H9 (cell line): Measurements from ENCODE around the gene SCAP. TPM values are rescaled to one million over a fixed set of nuclear protein-coding genes. Genes with fewer than 3 reads are reported as not detected.

ENCODE experiments used
- DNase-seq: peaks from one replicate; pipeline ENCODE4 v3.0.0-alpha.2; 2017
- H2AFZ ChIP-seq: one replicate; pipeline ENCODE4 v1.6.1; 2013; ENCODE audit warnings: mild to moderate bottlenecking, low read length, control low read depth, moderate library complexity
- H2AK5ac ChIP-seq: 2 replicates; pipeline ENCODE4 v1.6.1; 2013; ENCODE audit warnings: low read length, control low read depth, mixed read lengths; ENCODE audit not compliant: insufficient read length
- H2BK120ac ChIP-seq: one replicate; pipeline ENCODE4 v1.6.1; 2013; ENCODE audit warnings: low read depth, mild to moderate bottlenecking, low read length, control low read depth, inconsistent platforms; ENCODE audit not compliant: poor library complexity, severe bottlenecking
- H2BK12ac ChIP-seq: 2 replicates; pipeline ENCODE4 v1.6.1; 2013; ENCODE audit warnings: low read length, control low read depth, mixed read lengths, low read depth; ENCODE audit not compliant: insufficient read length
- H2BK15ac ChIP-seq: 2 replicates; pipeline ENCODE4 v1.6.1; 2013; ENCODE audit warnings: low read depth, low read length, control low read depth
- H2BK20ac ChIP-seq: one replicate; pipeline ENCODE4 v1.6.1; 2013; ENCODE audit warnings: low read depth, mild to moderate bottlenecking, low read length, control low read depth, inconsistent platforms; ENCODE audit not compliant: poor library complexity, severe bottlenecking
- H2BK5ac ChIP-seq: 2 replicates; pipeline ENCODE4 v1.6.1; 2013; ENCODE audit warnings: low read length, control low read depth, mixed read lengths; ENCODE audit not compliant: insufficient read length
- H3K14ac ChIP-seq: 2 replicates; pipeline ENCODE4 v1.6.1; 2013; ENCODE audit warnings: low read length, control low read depth; ENCODE audit not compliant: insufficient read depth
- H3K18ac ChIP-seq: 2 replicates; pipeline ENCODE4 v1.6.1; 2013; ENCODE audit warnings: low read depth, mild to moderate bottlenecking, mixed read lengths, low read length, control low read depth; ENCODE audit not compliant: insufficient read length
- H3K23ac ChIP-seq: 2 replicates; pipeline ENCODE4 v1.6.1; 2013; ENCODE audit warnings: low read length, control low read depth, mixed read lengths, low read depth; ENCODE audit not compliant: insufficient read length
- H3K23me2 ChIP-seq: 2 replicates; pipeline ENCODE4 v1.6.1; 2013; ENCODE audit warnings: low read depth, mild to moderate bottlenecking, mixed read lengths, low read length, control low read depth; ENCODE audit not compliant: insufficient read length, poor library complexity, severe bottlenecking
- H3K27ac ChIP-seq: 2 replicates; pipeline ENCODE4 v1.5.1; 2013; ENCODE audit warnings: low read length, control low read depth, mixed read lengths, low read depth; ENCODE audit not compliant: insufficient read length
- H3K27me3 ChIP-seq: 2 replicates; pipeline ENCODE4 v1.6.1; 2013; ENCODE audit warnings: low read length, control low read depth, inconsistent platforms; ENCODE audit not compliant: insufficient read depth
- H3K4ac ChIP-seq: 2 replicates; pipeline ENCODE4 v1.6.1; 2013; ENCODE audit warnings: low read depth, mild to moderate bottlenecking, control low read depth, inconsistent platforms, low read length, moderate library complexity
- H3K4me1 ChIP-seq: 2 replicates; pipeline ENCODE4 v1.6.1; 2013; ENCODE audit warnings: low read length, control low read depth, inconsistent platforms; ENCODE audit not compliant: insufficient read depth
- H3K4me2 ChIP-seq: 2 replicates; pipeline ENCODE4 v1.6.1; 2013; ENCODE audit warnings: low read length, control low read depth, mixed read lengths; ENCODE audit not compliant: insufficient read length, insufficient read depth
- H3K56ac ChIP-seq: 2 replicates; pipeline ENCODE4 v1.6.1; 2013; ENCODE audit warnings: low read depth, mild to moderate bottlenecking, mixed read lengths, low read length, control low read depth; ENCODE audit not compliant: insufficient read length
- H3K79me1 ChIP-seq: 2 replicates; pipeline ENCODE4 v1.6.1; 2013; ENCODE audit warnings: low read depth, mild to moderate bottlenecking, moderate library complexity, low read length, control low read depth, inconsistent platforms; ENCODE audit not compliant: insufficient read depth, poor library complexity, severe bottlenecking
- H3K79me2 ChIP-seq: 2 replicates; pipeline ENCODE4 v1.6.1; 2013; ENCODE audit warnings: low read length, control low read depth, inconsistent platforms; ENCODE audit not compliant: insufficient read depth
- H3K9ac ChIP-seq: 2 replicates; pipeline ENCODE4 v1.6.1; 2013; ENCODE audit warnings: low read length, control low read depth, mixed read lengths; ENCODE audit not compliant: insufficient read length; ENCODE audit errors: extremely low read depth
- H3K9me3 ChIP-seq: one replicate; pipeline ENCODE4 v1.6.1; 2013; ENCODE audit warnings: low read depth, low read length, inconsistent platforms; ENCODE audit not compliant: control insufficient read depth
- H3T11ph ChIP-seq: one replicate; pipeline ENCODE4 v1.6.1; 2013; ENCODE audit warnings: mild to moderate bottlenecking, low read length, control low read depth, inconsistent platforms
- H4K20me1 ChIP-seq: one replicate; pipeline ENCODE4 v1.6.1; 2013; ENCODE audit not compliant: control insufficient read depth, insufficient read length, insufficient read depth
- H4K5ac ChIP-seq: 2 replicates; pipeline ENCODE4 v1.6.1; 2013; ENCODE audit warnings: low read depth, mild to moderate bottlenecking, mixed read lengths, low read length, control low read depth; ENCODE audit not compliant: insufficient read length
- H4K8ac ChIP-seq: replicated peaks from 2 replicates; pipeline ENCODE4 v1.6.1; 2013; ENCODE audit warnings: low read length, control low read depth, mixed read lengths, low read depth; ENCODE audit not compliant: insufficient read length
- H4K91ac ChIP-seq: 2 replicates; pipeline ENCODE4 v1.6.1; 2013; ENCODE audit warnings: low read depth, mild to moderate bottlenecking, moderate library complexity, mixed read lengths, low read length, control low read depth; ENCODE audit not compliant: insufficient read length
- H3K27ac Mint-ChIP-seq, 3 experiments: 2 replicates in 2 of 3; 3 replicates in 1 of 3; pipeline ENCODE4 v1.8.0; 2020 to 2021; ENCODE audit warnings: mixed read lengths in 3 of 3, mild to moderate bottlenecking in 1 of 3, moderate library complexity in 1 of 3
- H3K27me3 Mint-ChIP-seq: 2 replicates; pipeline ENCODE4 v1.8.0; 2021; ENCODE audit warnings: low read depth, mild to moderate bottlenecking, moderate library complexity, mixed read lengths
- H3K36me3 Mint-ChIP-seq, 3 experiments: 2 replicates in 2 of 3; 3 replicates in 1 of 3; pipeline ENCODE4 v1.8.0; 2020 to 2021; ENCODE audit warnings: low read depth in 3 of 3, mixed read lengths in 3 of 3; ENCODE audit not compliant: insufficient read depth in 1 of 3
- H3K4me1 Mint-ChIP-seq, 2 experiments: 2 replicates each; pipeline ENCODE4 v1.8.0; 2020; ENCODE audit warnings: mixed read lengths in 2 of 2
- H3K4me3 Mint-ChIP-seq, 2 experiments: 2 replicates in 1 of 2; 3 replicates in 1 of 2; pipeline ENCODE4 v1.8.0; 2020 to 2021; ENCODE audit warnings: mild to moderate bottlenecking in 2 of 2, mixed read lengths in 2 of 2, moderate library complexity in 1 of 2
- H3K9me3 Mint-ChIP-seq, 2 experiments: 2 replicates in 1 of 2; 3 replicates in 1 of 2; pipeline ENCODE4 v1.8.0; 2020; ENCODE audit warnings: mild to moderate bottlenecking in 2 of 2, mixed read lengths in 2 of 2, moderate library complexity in 1 of 2
- CTCF ChIP-seq: fragments of 200-600 bp; sonication (generic); conservative IDR thresholded peaks from 3 replicates; pipeline ENCODE4 v1.8.0; 2021; ENCODE audit warnings: antibody characterized with exemption, mild to moderate bottlenecking
- WGBS: extraction: QIAGEN DNeasy Blood & Tissue Kit; methylation state at CpG from one replicate; pipeline ENCODE4 v1.1.7; 2013; ENCODE audit warnings: missing lambda C conversion rate, low lambda C conversion rate, mixed read lengths; ENCODE audit not compliant: insufficient read length; ENCODE audit errors: extremely low coverage; 5-methylcytosine and 5-hydroxymethylcytosine counted together
- total RNA-seq: library from RNA; stranded (reverse); gene quantifications from 2 replicates; pipeline ENCODE4 v1.2.1, GENCODE V29; 2021

Gene SCAP
- total RNA-seq, 1 experiment from 2014 or later, result 104 TPM

GRCh38 chr3:47376393-47376792 is 99.3 kb downstream of the SCAP start:
- Histone ChIP-seq H3K27me3 (no peaks in the 10 kb centered on the region), H3K56ac (no peak overlapping the region), H2AK5ac (no peak overlapping the region), H3K23ac (no peak overlapping the region), H3K9me3 (no peaks in the 10 kb centered on the region), H4K20me1 (no peaks in the 10 kb centered on the region), H3K23me2 (peaks cover 12% of the 10 kb centered on the region), H4K91ac (no peak overlapping the region), H3K27ac (no peak overlapping the region), H3K9ac (no peak overlapping the region), H2AFZ (no peak overlapping the region), H3K4me2 (no peak overlapping the region), H3K14ac (no peak overlapping the region), H2BK15ac (no peak overlapping the region), H3T11ph (no peak overlapping the region), H4K5ac (no peak overlapping the region), H2BK12ac (no peak overlapping the region), H2BK120ac (no peak overlapping the region), H2BK20ac (no peak overlapping the region), H3K79me1 (no peaks in the 10 kb centered on the region), H3K4ac (no peak overlapping the region), H3K4me1 (no peaks in the 10 kb centered on the region), H2BK5ac (no peak overlapping the region), H3K18ac (no peak overlapping the region), H3K79me2 (no peaks in the 10 kb centered on the region), H4K8ac (no peak overlapping the region)
- no CpG with 5 or more reads among the region's 3 CpGs for WGBS
- Mint-ChIP-seq H3K4me1 (peaks cover 20 to 24% of the 10 kb centered on the region in 2 experiments), H3K4me3 (no peak overlapping the region), H3K27me3 (peaks cover 2% of the 10 kb centered on the region; the same call in 1 of the 2 replicates), H3K27ac (no peak overlapping the region), H3K36me3 (no peaks in the 10 kb centered on the region; a peak in 1 of 7 replicates), H3K9me3 (no peaks in the 10 kb centered on the region; a peak in 1 of 5 replicates)
- DNase-seq, result no peak
- TF ChIP-seq CTCF, result peak; percentile 35; the same call in 2 of the 3 replicates
